Mesenchymal stem cell (in vitro differentiated cells and primary cell): ENCODE results near the gene DIAPH2.

Experiments used
- DNase-seq: peaks from one replicate; pipeline ENCODE4 v3.0.0-alpha.2; 2013
- H2AFZ ChIP-seq: one replicate; pipeline ENCODE4 v1.6.1; 2013; ENCODE audit warnings: low read depth, mild to moderate bottlenecking, control low read depth, inconsistent platforms, low read length, moderate library complexity
- H2AK5ac ChIP-seq: 2 replicates; pipeline ENCODE4 v1.6.1; 2013; ENCODE audit warnings: low read length, moderate library complexity, mild to moderate bottlenecking, inconsistent platforms; ENCODE audit not compliant: severe bottlenecking
- H2BK120ac ChIP-seq: one replicate; pipeline ENCODE4 v1.6.1; 2013; ENCODE audit warnings: low read depth, mild to moderate bottlenecking, inconsistent platforms, low read length, moderate library complexity
- H2BK12ac ChIP-seq, 2 experiments: one replicate each; pipeline ENCODE4 v1.6.1; 2013; ENCODE audit warnings: inconsistent platforms in 2 of 2, low read length in 2 of 2, mild to moderate bottlenecking in 2 of 2, moderate library complexity in 2 of 2, control low read depth in 1 of 2
- H2BK15ac ChIP-seq: one replicate; pipeline ENCODE4 v1.6.1; 2013; ENCODE audit warnings: mild to moderate bottlenecking, low read depth, inconsistent platforms; ENCODE audit not compliant: poor library complexity, severe bottlenecking
- H2BK5ac ChIP-seq: 2 replicates; pipeline ENCODE4 v1.6.1; 2013; ENCODE audit warnings: low read depth, mild to moderate bottlenecking, low read length, control low read depth, inconsistent platforms; ENCODE audit not compliant: poor library complexity, severe bottlenecking
- H3K14ac ChIP-seq, 2 experiments: one replicate each; pipeline ENCODE4 v1.6.1; 2013; ENCODE audit warnings: inconsistent platforms in 2 of 2, low read length in 2 of 2, control low read depth in 1 of 2, mild to moderate bottlenecking in 1 of 2, moderate library complexity in 1 of 2
- H3K18ac ChIP-seq, 2 experiments: one replicate each; pipeline ENCODE4 v1.6.1; 2013; ENCODE audit warnings: inconsistent platforms in 2 of 2, low read length in 2 of 2, control low read depth in 1 of 2, low read depth in 1 of 2, mild to moderate bottlenecking in 1 of 2
- H3K23ac ChIP-seq, 2 experiments: one replicate each; pipeline ENCODE4 v1.6.1; 2013; ENCODE audit warnings: inconsistent platforms in 2 of 2, low read length in 2 of 2, mild to moderate bottlenecking in 2 of 2, moderate library complexity in 2 of 2, control low read depth in 1 of 2
- H3K27ac ChIP-seq: 2 replicates; pipeline ENCODE4 v1.5.1; 2013; ENCODE audit warnings: mild to moderate bottlenecking, moderate library complexity, low read length, control low read depth, inconsistent platforms; ENCODE audit not compliant: poor library complexity, severe bottlenecking
- H3K27me3 ChIP-seq, 2 experiments: 2 replicates each; pipeline versions ENCODE4 v1.6.1 to v1.7.0; 2013; ENCODE audit warnings: low read length in 2 of 2, mild to moderate bottlenecking in 2 of 2, moderate library complexity in 2 of 2, control low read depth in 1 of 2, inconsistent platforms in 1 of 2; ENCODE audit not compliant: control insufficient read depth in 1 of 2, insufficient read depth in 1 of 2
- H3K36me3 ChIP-seq, 2 experiments: 2 replicates each; pipeline versions ENCODE4 v1.6.1 to v1.7.0; 2013; ENCODE audit warnings: low read length in 2 of 2, control low read depth in 1 of 2, inconsistent platforms in 1 of 2, low read depth in 1 of 2, mild to moderate bottlenecking in 1 of 2; ENCODE audit not compliant: insufficient read depth in 2 of 2, control insufficient read depth in 1 of 2
- H3K4ac ChIP-seq, 2 experiments: one replicate each; pipeline ENCODE4 v1.6.1; 2013; ENCODE audit warnings: inconsistent platforms in 2 of 2, low read length in 2 of 2, mild to moderate bottlenecking in 2 of 2, moderate library complexity in 2 of 2, control low read depth in 1 of 2, low read depth in 1 of 2
- H3K4me1 ChIP-seq: 2 replicates; pipeline ENCODE4 v1.6.1; 2013; ENCODE audit warnings: low read depth, low read length, control low read depth; ENCODE audit not compliant: control insufficient read depth, insufficient read depth
- H3K4me2 ChIP-seq: 2 replicates; pipeline ENCODE4 v1.6.1; 2013; ENCODE audit warnings: low read length, mild to moderate bottlenecking, inconsistent platforms; ENCODE audit not compliant: poor library complexity, severe bottlenecking
- H3K4me3 ChIP-seq, 2 experiments: 2 replicates each; pipeline versions ENCODE4 v1.5.1 to v1.7.0; 2013; ENCODE audit warnings: low read length in 2 of 2, mild to moderate bottlenecking in 2 of 2, control low read depth in 1 of 2, low read depth in 1 of 2; ENCODE audit not compliant: insufficient read depth in 1 of 2
- H3K79me1 ChIP-seq: replicated peaks from 2 replicates; pipeline ENCODE4 v1.6.1; 2013; ENCODE audit warnings: mild to moderate bottlenecking, control low read depth, low read length, inconsistent platforms; ENCODE audit not compliant: poor library complexity, severe bottlenecking
- H3K9ac ChIP-seq: 2 replicates; pipeline ENCODE4 v1.7.0; 2013; ENCODE audit warnings: mild to moderate bottlenecking, low read length, moderate library complexity
- H3K9me3 ChIP-seq: 2 replicates; pipeline ENCODE4 v1.7.0; 2013; ENCODE audit warnings: mild to moderate bottlenecking, low read length; ENCODE audit not compliant: control insufficient read depth
- H4K8ac ChIP-seq: one replicate; pipeline ENCODE4 v1.6.1; 2013; ENCODE audit warnings: inconsistent platforms, mild to moderate bottlenecking, low read length, moderate library complexity
- H4K91ac ChIP-seq: one replicate; pipeline ENCODE4 v1.6.1; 2013; ENCODE audit warnings: mild to moderate bottlenecking, low read length, inconsistent platforms
- WGBS: methylation state at CpG from one replicate; pipeline ENCODE4 v1.1.7; 2013; ENCODE audit warnings: mixed read lengths; 5-methylcytosine and 5-hydroxymethylcytosine counted together

DIAPH2 gene

GRCh38 chrX:97117572-97117971 is 432.9 kb downstream of the DIAPH2 start:
- Histone ChIP-seq H3K9me3 (no peaks in the 10 kb centered on the region), H3K4ac (no peak overlapping the region), H3K27me3 (no peaks in the 10 kb centered on the region), H3K23ac (no peak overlapping the region), H3K14ac (no peak overlapping the region), H4K8ac (no peak overlapping the region), H3K4me3 (no peak overlapping the region), H2BK12ac (no peak overlapping the region), H3K27ac (no peak overlapping the region), H3K18ac (no peak overlapping the region), H2AK5ac (no peak overlapping the region), H3K4me2 (no peak overlapping the region), H3K79me1 (no peaks in the 10 kb centered on the region), H3K36me3 (no peaks in the 10 kb centered on the region), H3K4me1 (no peaks in the 10 kb centered on the region), H4K91ac (no peak overlapping the region), H3K9ac (no peak overlapping the region), H2AFZ (no peak overlapping the region), H2BK15ac (no peak overlapping the region), H2BK120ac (no peak overlapping the region), H2BK5ac (no peak overlapping the region)
- no peak for DNase-seq

- H3K79me1 ChIP-seq: no peaks in the 10 kb centered on the region
Measured at GRCh38 chrX:97119474-97120109, 434.9 kb downstream of the DIAPH2 start.

GRCh38 chrX:97123001-97123400 is 438.4 kb downstream of the DIAPH2 start:
- Histone ChIP-seq H3K18ac (no peak overlapping the region), H3K14ac (no peak overlapping the region), H2BK5ac (no peak overlapping the region), H3K9ac (no peak overlapping the region), H2AK5ac (no peak overlapping the region), H2BK12ac (no peak overlapping the region), H2AFZ (no peak overlapping the region), H4K8ac (no peak overlapping the region), H3K4me3 (no peak overlapping the region), H2BK120ac (no peak overlapping the region), H3K9me3 (no peaks in the 10 kb centered on the region), H4K91ac (no peak overlapping the region), H3K27ac (no peak overlapping the region), H3K4me1 (no peaks in the 10 kb centered on the region), H3K79me1 (no peaks in the 10 kb centered on the region), H2BK15ac (no peak overlapping the region), H3K36me3 (no peaks in the 10 kb centered on the region), H3K4me2 (no peak overlapping the region), H3K23ac (no peak overlapping the region), H3K4ac (no peak overlapping the region), H3K27me3 (no peaks in the 10 kb centered on the region)
- no peak for DNase-seq
- WGBS: no CpG with 5 or more reads among the region's 2 CpGs

More at GRCh38 chrX:97119474-97120109, 434.9 kb downstream of the DIAPH2 start:
- Histone ChIP-seq H3K4me3 (no peak overlapping the region), H3K14ac (no peak overlapping the region), H3K4ac (no peak overlapping the region), H3K27me3 (no peaks in the 10 kb centered on the region), H3K4me1 (no peaks in the 10 kb centered on the region), H2AFZ (no peak overlapping the region), H3K9me3 (no peaks in the 10 kb centered on the region), H2BK5ac (no peak overlapping the region), H2BK15ac (no peak overlapping the region), H3K23ac (no peak overlapping the region), H4K8ac (no peak overlapping the region), H3K9ac (no peak overlapping the region), H3K4me2 (no peak overlapping the region), H2BK12ac (no peak overlapping the region), H2BK120ac (no peak overlapping the region), H3K18ac (no peak overlapping the region), H3K36me3 (no peaks in the 10 kb centered on the region), H2AK5ac (no peak overlapping the region), H4K91ac (no peak overlapping the region), H3K27ac (no peak overlapping the region)
- DNase-seq: no peak
- WGBS: 94% methylated on average over 11 of the region's 12 CpGs

- Histone ChIP-seq H2AFZ (no peak overlapping the region), H4K91ac (no peak overlapping the region), H3K9me3 (no peaks in the 10 kb centered on the region), H3K27ac (no peak overlapping the region), H4K8ac (no peak overlapping the region), H2BK12ac (no peak overlapping the region), H2BK120ac (no peak overlapping the region), H2BK15ac (no peak overlapping the region), H3K4me2 (no peak overlapping the region), H2BK5ac (no peak overlapping the region), H3K14ac (no peak overlapping the region), H3K9ac (no peak overlapping the region), H3K4me3 (no peak overlapping the region), H3K79me1 (no peaks in the 10 kb centered on the region), H2AK5ac (no peak overlapping the region), H3K18ac (no peak overlapping the region), H3K27me3 (no peaks in the 10 kb centered on the region), H3K4me1 (no peaks in the 10 kb centered on the region), H3K36me3 (no peaks in the 10 kb centered on the region), H3K23ac (no peak overlapping the region), H3K4ac (no peak overlapping the region)
- DNase-seq: peak; percentile 9
- 93% methylated on average over 3 of the region's 3 CpGs for WGBS
Measured at GRCh38 chrX:97126020-97126419, 441.4 kb downstream of the DIAPH2 start.
